Tibial nerve (tissue), 4 donors: ENCODE results near the gene DLX2. TPM values are rescaled to one million over a fixed set of nuclear protein-coding genes. Genes with fewer than 3 reads are reported as not detected.
"Not testable (repeated sequence)": the region's sequence is repeated elsewhere in the genome, so short reads cannot be mapped to it uniquely, and the experiment has no call there.

Source experiments
- DNase-seq, 2 donors: peaks; one replicate each; pipeline ENCODE4 v3.0.0-alpha.2; 2019; ENCODE audit warnings: low spot score in 2 of 2
- H3K27ac ChIP-seq, 4 donors: fragments of 200-600 bp; sonication (generic) in 3 of 4; one replicate each; pipeline ENCODE4 v1.5.1; 2017 to 2019; ENCODE audit warnings: mild to moderate bottlenecking in 1 of 4
- H3K27me3 ChIP-seq, 2 donors: fragments of 200-600 bp; sonication (generic) in 1 of 2; one replicate each; pipeline versions ENCODE4 v1.5.1 to v1.6.0; 2017 to 2019
- H3K36me3 ChIP-seq, 3 donors: fragments of 200-600 bp; sonication (generic); one replicate each; pipeline ENCODE4 v1.5.1; 2018 to 2019
- H3K4me1 ChIP-seq, 4 donors: fragments of 200-600 bp; sonication (generic) in 3 of 4; one replicate each; pipeline ENCODE4 v1.5.1; 2017 to 2019
- H3K4me3 ChIP-seq, 4 donors: fragments of 200-600 bp; sonication (generic) in 3 of 4; one replicate each; pipeline ENCODE4 v1.5.1; 2017 to 2019; ENCODE audit warnings: mild to moderate bottlenecking in 1 of 4, moderate library complexity in 1 of 4
- H3K9me3 ChIP-seq, 4 donors: fragments of 200-600 bp; sonication (generic) in 3 of 4; one replicate each; pipeline ENCODE4 v1.5.1; 2017 to 2019
- CTCF ChIP-seq, 5 experiments: fragments of 200-600 bp in 3 of 5; fragments of 450-650 bp in 2 of 5; sonication (generic) in 3 of 5; IDR thresholded peaks; one replicate each; pipeline ENCODE4 v1.5.1; 2016 to 2019; ENCODE audit warnings: antibody characterized with exemption in 5 of 5, mild to moderate bottlenecking in 3 of 5, moderate library complexity in 2 of 5
- EP300 ChIP-seq, 2 donors: sonication (generic); formaldehyde crosslinking; IDR thresholded peaks; one replicate each; pipeline ENCODE4 v1.6.1; 2017; ENCODE audit warnings: antibody characterized with exemption in 2 of 2, mild to moderate bottlenecking in 1 of 2
- POLR2A ChIP-seq, 2 donors: fragments of 450-650 bp; IDR thresholded peaks; one replicate each; pipeline ENCODE4 v1.6.1; 2017; ENCODE audit warnings: antibody characterized with exemption in 2 of 2, mild to moderate bottlenecking in 2 of 2, moderate library complexity in 2 of 2
- WGBS, 2 donors: methylation state at CpG; one replicate each; pipeline ENCODE4 v1.1.5; 2018; 5-methylcytosine and 5-hydroxymethylcytosine counted together
- total RNA-seq, 4 donors: library from RNA; depleted of rRNA; stranded (reverse); fragments of >200 nt; gene quantifications; one replicate each; pipeline ENCODE4 v1.1.0, GENCODE V29; 2016

Gene DLX2
- total RNA-seq, result not detected

- TF ChIP-seq CTCF (IDR thresholded peaks at IDR 0.05), result no peak
- peak in 1 of 2 donors; percentile 37 for TF ChIP-seq EP300 (IDR thresholded peaks at IDR 0.05)
- TF ChIP-seq POLR2A (IDR thresholded peaks at IDR 0.05), result peak in 1 of 2 donors; percentile 19
- WGBS, 2 donors, result 2% methylated on average over 44 to 50 of the region's 74 CpGs
- H3K4me1 ChIP-seq, result peaks cover 0 to 79% (median 53%) of the 10 kb centered on the region in 4 donors
Observed at GRCh38 chr2:172102391-172103359, at the start of gene DLX2. Gene DLX2 (minus strand): TSS chr2:172102900. CDS start chr2:172102538, 362 bp downstream.

GRCh38 chr2:172147944-172148650, 45.4 kb upstream of the DLX2 start:
- Histone ChIP-seq H3K4me3 (no peak overlapping the region), H3K9me3 (peaks cover 0 to 7% (median 0%) of the 10 kb centered on the region in 4 donors), H3K4me1 (no peaks in the 10 kb centered on the region), H3K27me3 (no peaks in the 10 kb centered on the region), H3K27ac (no peak overlapping the region), H3K36me3 (no peaks in the 10 kb centered on the region)
- 63 to 73% methylated on average over 11 of the region's 11 CpGs for WGBS, 2 donors
- no peak for DNase-seq
- no peak for TF ChIP-seq POLR2A (IDR thresholded peaks at IDR 0.05)
- no peak for TF ChIP-seq CTCF (IDR thresholded peaks at IDR 0.05)
- TF ChIP-seq EP300 (IDR thresholded peaks at IDR 0.05), result no peak

More at GRCh38 chr2:172102391-172103359, at the start of gene DLX2:
- Histone ChIP-seq H3K9me3 (no peaks in the 10 kb centered on the region), H3K36me3 (no peaks in the 10 kb centered on the region), H3K4me3 (peak within 1 kb of the TSS; percentile 34 to 65 (median 44)), H3K27me3 (peaks cover 18 to 100% of the 10 kb centered on the region in 2 donors), H3K27ac (peak within 1 kb of the TSS in 1 of 4 donors; percentile 63)
- DNase-seq, result peak; percentile 40 to 68

GRCh38 chr2:172143817-172144216, 41.1 kb upstream of the DLX2 start:
- TF ChIP-seq EP300 (IDR thresholded peaks at IDR 0.05) (no peak), CTCF (IDR thresholded peaks at IDR 0.05) (no peak)
- Histone ChIP-seq H3K36me3 (no peaks in the 10 kb centered on the region), H3K4me1 (no peaks in the 10 kb centered on the region), H3K4me3 (no peak overlapping the region), H3K9me3 (peaks cover 0 to 5% (median 0%) of the 10 kb centered on the region in 4 donors), H3K27ac (no peak overlapping the region), H3K27me3 (no peaks in the 10 kb centered on the region)
- DNase-seq, result no peak

GRCh38 chr2:172138727-172139126, 36.0 kb upstream of the DLX2 start:
- not testable (repeated sequence) for H3K27me3 ChIP-seq, H3K9me3 ChIP-seq, H3K4me1 ChIP-seq, DNase-seq, H3K36me3 ChIP-seq, H3K4me3 ChIP-seq, H3K27ac ChIP-seq
- 76 to 85% methylated on average over 1 of the region's 1 CpG for WGBS, 2 donors

GRCh38 chr2:172137943-172138342, 35.2 kb upstream of the DLX2 start:
- Histone ChIP-seq H3K27me3 (no peaks in the 10 kb centered on the region), H3K9me3 (peaks cover 0 to 5% (median 0%) of the 10 kb centered on the region in 4 donors), H3K36me3 (no peaks in the 10 kb centered on the region), H3K27ac (no peak overlapping the region), H3K4me1 (no peaks in the 10 kb centered on the region), H3K4me3 (no peak overlapping the region)
- TF ChIP-seq POLR2A (IDR thresholded peaks at IDR 0.05) (no peak), EP300 (IDR thresholded peaks at IDR 0.05) (no peak), CTCF (IDR thresholded peaks at IDR 0.05) (no peak)
- no peak for DNase-seq
- WGBS, 2 donors, result 87 to 95% methylated on average over 2 of the region's 2 CpGs
